ENCODE data around the gene RAD51B.

RAD51B gene

GRCh38 chr14:68389943-68390342 lies 570.4 kb downstream of the RAD51B start:
- Histone ChIP-seq H3K4me1 (peaks cover 15% of the 10 kb centered on the region), H3K79me2 (no peaks in the 10 kb centered on the region), H3K36me3 (ENCODE audit: control insufficient read depth, insufficient read depth, low read length) (no peaks in the 10 kb centered on the region), H3K9me3 (ENCODE audit: control insufficient read depth, low read length) (no peaks in the 10 kb centered on the region), H3K9ac (no peak overlapping the region), H2AFZ (no peak overlapping the region), H3K27ac (peak overlapping the region; percentile 26), H3K27me3 (ENCODE audit: control insufficient read depth, insufficient read depth, low read length) (no peaks in the 10 kb centered on the region), H3K4me3 (ENCODE audit: low read depth, low read length) (no peak overlapping the region), H3K4me2 (ENCODE audit: low read length) (no peak overlapping the region)
- no peak for TF ChIP-seq CTCF (IDR thresholded peaks at IDR 0.05)

- H3K4me1 ChIP-seq = peaks cover 15% of the 10 kb centered on the region
- no peak overlapping the region for H3K4me2 ChIP-seq (ENCODE audit: low read length)
- no peaks in the 10 kb centered on the region for H3K79me2 ChIP-seq
- no peak overlapping the region for H3K9ac ChIP-seq
- H3K4me3 ChIP-seq (ENCODE audit: low read depth, low read length) = no peak overlapping the region
- no peak overlapping the region for H2AFZ ChIP-seq
- no peak for TF ChIP-seq CTCF (IDR thresholded peaks at IDR 0.05)
- H3K9me3 ChIP-seq (ENCODE audit: control insufficient read depth, low read length) = no peaks in the 10 kb centered on the region
- no peaks in the 10 kb centered on the region for H3K36me3 ChIP-seq (ENCODE audit: control insufficient read depth, insufficient read depth, low read length)
- H3K27me3 ChIP-seq (ENCODE audit: control insufficient read depth, insufficient read depth, low read length) = no peaks in the 10 kb centered on the region
- H3K27ac ChIP-seq = peak overlapping the region; percentile 26
These were observed 571.2 kb downstream of the RAD51B start for GRCh38 chr14:68390741-68391140.

GRCh38 chr14:68391311-68392014 lies 571.9 kb downstream of the RAD51B start:
- no peaks in the 10 kb centered on the region for H3K27me3 ChIP-seq (ENCODE audit: control insufficient read depth, insufficient read depth, low read length)
- peaks cover 18% of the 10 kb centered on the region for H3K4me1 ChIP-seq
- H3K4me3 ChIP-seq (ENCODE audit: low read depth, low read length) = no peak overlapping the region
- no peak overlapping the region for H2AFZ ChIP-seq
- no peaks in the 10 kb centered on the region for H3K79me2 ChIP-seq
- H3K36me3 ChIP-seq (ENCODE audit: control insufficient read depth, insufficient read depth, low read length) = no peaks in the 10 kb centered on the region
- H3K9me3 ChIP-seq (ENCODE audit: control insufficient read depth, low read length) = no peaks in the 10 kb centered on the region
- H3K9ac ChIP-seq = no peak overlapping the region
- H3K4me2 ChIP-seq (ENCODE audit: low read length) = no peak overlapping the region
- peak overlapping the region; percentile 26 for H3K27ac ChIP-seq
- TF ChIP-seq CTCF (IDR thresholded peaks at IDR 0.05) = no peak

DNA sequence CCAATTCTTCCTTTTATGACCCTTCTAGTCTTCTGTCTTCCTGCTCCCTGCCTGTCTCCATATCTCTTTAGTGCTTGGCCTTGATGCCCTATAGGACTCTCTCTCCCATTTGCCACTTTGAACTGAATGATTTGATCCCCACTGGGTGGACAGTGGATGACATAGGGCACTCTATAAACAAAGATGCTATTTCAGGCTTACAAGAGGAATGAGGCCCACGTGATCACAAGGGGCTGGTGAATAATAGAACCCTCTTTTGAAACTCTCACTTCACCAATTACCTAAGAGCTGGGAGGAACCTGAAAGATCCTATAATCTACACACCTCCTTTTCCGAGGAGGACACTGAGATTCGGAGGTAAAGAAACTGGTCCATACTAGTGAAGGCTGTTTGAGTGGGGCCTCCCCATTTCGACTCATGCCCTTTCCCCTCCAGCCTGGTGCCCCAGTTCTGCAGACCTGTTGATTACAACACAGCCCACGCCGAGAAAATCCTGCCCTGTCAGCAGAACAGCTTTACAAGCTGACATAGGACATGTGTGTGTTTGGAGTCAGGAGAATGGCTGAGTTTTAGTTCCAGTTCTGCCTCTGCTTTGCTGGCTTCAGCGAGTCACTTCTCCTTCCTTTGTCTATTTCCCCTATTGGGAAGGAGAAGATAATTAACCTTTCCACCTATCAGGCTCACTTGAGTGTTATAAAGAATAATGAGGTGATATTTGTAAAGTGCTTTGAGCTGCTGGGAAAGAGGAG lies 573.0 kb downstream of the RAD51B start:
- no peak overlapping the region for H2AFZ ChIP-seq
- TF ChIP-seq CTCF (IDR thresholded peaks at IDR 0.05) = no peak
- H3K9ac ChIP-seq = no peak overlapping the region
- H3K4me1 ChIP-seq = peaks cover 16% of the 10 kb centered on the region
- no peaks in the 10 kb centered on the region for H3K79me2 ChIP-seq
- H3K36me3 ChIP-seq (ENCODE audit: control insufficient read depth, insufficient read depth, low read length) = no peaks in the 10 kb centered on the region
- peak overlapping the region; percentile 26 for H3K27ac ChIP-seq
- H3K4me3 ChIP-seq (ENCODE audit: low read depth, low read length) = no peak overlapping the region
- H3K27me3 ChIP-seq (ENCODE audit: control insufficient read depth, insufficient read depth, low read length) = no peaks in the 10 kb centered on the region
- no peak overlapping the region for H3K4me2 ChIP-seq (ENCODE audit: low read length)
- no peaks in the 10 kb centered on the region for H3K9me3 ChIP-seq (ENCODE audit: control insufficient read depth, low read length)

Data from parathyroid adenoma (tissue), 2 donors.